Smooth muscle cell (in vitro differentiated cells): ENCODE data around the gene RNF157. TPM values are rescaled to one million over a fixed set of nuclear protein-coding genes. Genes with fewer than 3 reads are reported as not detected.
"Not testable (repeated sequence)": the region's sequence is repeated elsewhere in the genome, so short reads cannot be mapped to it uniquely, and the experiment has no call there.

Source experiments
- DNase-seq: peaks from one replicate; lab custom pipeline; 2025; ENCODE audit not compliant: unreplicated experiment; lab: John Stamatoyannopoulos, UW
- H2AFZ ChIP-seq: fragments of 200-600 bp; sonication (generic); 2 replicates; pipeline ENCODE4 v1.6.0; 2016; ENCODE audit warnings: antibody characterized with exemption, low read depth, mild to moderate bottlenecking
- H3F3A ChIP-seq: fragments of 200-600 bp; sonication (generic); 2 replicates; pipeline ENCODE4 v1.6.0; 2017; ENCODE audit warnings: antibody characterized with exemption, low read depth
- H3K27ac ChIP-seq: fragments of 200-600 bp; sonication (generic); 2 replicates; pipeline ENCODE4 v1.5.1; 2016; ENCODE audit warnings: low read depth, mild to moderate bottlenecking
- H3K27me3 ChIP-seq: fragments of 200-600 bp; sonication (generic); 2 replicates; pipeline ENCODE4 v1.6.1; 2016; ENCODE audit warnings: low read depth, mild to moderate bottlenecking
- H3K36me3 ChIP-seq: fragments of 200-600 bp; sonication (generic); 2 replicates; pipeline ENCODE4 v1.5.1; 2016; ENCODE audit warnings: low read depth
- H3K4me1 ChIP-seq: fragments of 200-600 bp; sonication (generic); 2 replicates; pipeline ENCODE4 v1.5.1; 2016; ENCODE audit warnings: low read depth
- H3K4me2 ChIP-seq: fragments of 200-600 bp; sonication (generic); 2 replicates; pipeline ENCODE4 v1.6.0; 2016; ENCODE audit warnings: mild to moderate bottlenecking
- H3K4me3 ChIP-seq: fragments of 200-600 bp; sonication (generic); 2 replicates; pipeline ENCODE4 v1.5.1; 2016; ENCODE audit warnings: mild to moderate bottlenecking
- H3K79me2 ChIP-seq: fragments of 200-600 bp; sonication (generic); 2 replicates; pipeline ENCODE4 v1.6.0; 2016; ENCODE audit warnings: low read depth, mild to moderate bottlenecking
- H3K9ac ChIP-seq: fragments of 200-600 bp; sonication (generic); 2 replicates; pipeline ENCODE4 v1.6.0; 2016; ENCODE audit warnings: low read depth
- H3K9me3 ChIP-seq: fragments of 200-600 bp; sonication (generic); replicated peaks from 2 replicates; pipeline ENCODE4 v1.5.1; 2016; ENCODE audit warnings: low read depth
- H4K20me1 ChIP-seq: fragments of 200-600 bp; sonication (generic); 2 replicates; pipeline ENCODE4 v1.6.0; 2016; ENCODE audit warnings: low read depth
- WGBS: methylation state at CpG from one replicate; pipeline ENCODE4 v1.1.7; 2016; ENCODE audit warnings: low lambda C conversion rate; 5-methylcytosine and 5-hydroxymethylcytosine counted together
- polyA plus RNA-seq: library from polyadenylated mRNA; unstranded; fragments of >200 nt; fragmentation: Nextera tagmentation; extraction: Ambion mirVana; gene quantifications from 2 replicates; pipeline ENCODE4 v1.2.1, GENCODE V29; 2016
- total RNA-seq: library from RNA; depleted of rRNA; stranded (reverse); fragments of >200 nt; gene quantifications from 2 replicates; pipeline ENCODE4 v1.2.3, GENCODE V29; 2014
- TF ChIP-seq, protein P1 (sequence below): fragments of 200-600 bp; sonication (generic); IDR thresholded peaks from 2 replicates; pipeline ENCODE4 v1.5.1; 2017; ENCODE audit warnings: borderline replicate concordance, mild to moderate bottlenecking, antibody characterized with exemption; ENCODE audit not compliant: insufficient read depth, poor library complexity, severe bottlenecking

RNF157 gene
- total and polyA plus RNA-seq, 2 experiments from 2014 or later: 0.09 to 0.63 TPM

DNA sequence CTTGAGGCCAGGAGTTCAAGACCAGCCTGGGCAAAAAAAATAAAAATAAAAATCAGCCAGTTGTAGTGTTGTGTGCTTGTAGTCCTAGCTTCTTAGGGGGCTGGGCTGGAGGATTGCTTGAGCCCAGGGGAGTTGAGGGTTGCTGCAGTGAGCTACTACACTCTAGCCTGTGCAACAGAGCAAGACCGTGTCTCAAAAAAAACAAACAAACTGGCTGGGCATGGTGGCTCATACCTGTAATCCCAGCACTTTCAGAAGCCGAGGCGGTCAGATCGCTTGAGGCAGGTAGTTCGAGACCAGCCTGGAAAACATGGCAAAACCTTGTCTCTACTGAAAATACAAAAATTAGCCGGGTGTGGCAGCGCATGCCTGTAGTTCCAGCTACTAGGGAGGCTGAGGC is 19.9 kb upstream of the RNF157 start:
- H3K4me2 ChIP-seq: no peak overlapping the region
- H3K4me1 ChIP-seq: no peaks in the 10 kb centered on the region
- DNase-seq: no peak
- no peak overlapping the region for H3K27ac ChIP-seq
- H2AFZ ChIP-seq: no peak overlapping the region
- H3F3A ChIP-seq: peaks cover 9% of the 10 kb centered on the region
- H3K4me3 ChIP-seq: no peak overlapping the region
- H3K9ac ChIP-seq: no peak overlapping the region
- WGBS: over 99% methylated on average over 7 of the region's 7 CpGs
- H3K36me3 ChIP-seq: no peaks in the 10 kb centered on the region
- H3K9me3 ChIP-seq: no peaks in the 10 kb centered on the region
- H4K20me1 ChIP-seq: no peaks in the 10 kb centered on the region
- TF ChIP-seq, protein P1, sequence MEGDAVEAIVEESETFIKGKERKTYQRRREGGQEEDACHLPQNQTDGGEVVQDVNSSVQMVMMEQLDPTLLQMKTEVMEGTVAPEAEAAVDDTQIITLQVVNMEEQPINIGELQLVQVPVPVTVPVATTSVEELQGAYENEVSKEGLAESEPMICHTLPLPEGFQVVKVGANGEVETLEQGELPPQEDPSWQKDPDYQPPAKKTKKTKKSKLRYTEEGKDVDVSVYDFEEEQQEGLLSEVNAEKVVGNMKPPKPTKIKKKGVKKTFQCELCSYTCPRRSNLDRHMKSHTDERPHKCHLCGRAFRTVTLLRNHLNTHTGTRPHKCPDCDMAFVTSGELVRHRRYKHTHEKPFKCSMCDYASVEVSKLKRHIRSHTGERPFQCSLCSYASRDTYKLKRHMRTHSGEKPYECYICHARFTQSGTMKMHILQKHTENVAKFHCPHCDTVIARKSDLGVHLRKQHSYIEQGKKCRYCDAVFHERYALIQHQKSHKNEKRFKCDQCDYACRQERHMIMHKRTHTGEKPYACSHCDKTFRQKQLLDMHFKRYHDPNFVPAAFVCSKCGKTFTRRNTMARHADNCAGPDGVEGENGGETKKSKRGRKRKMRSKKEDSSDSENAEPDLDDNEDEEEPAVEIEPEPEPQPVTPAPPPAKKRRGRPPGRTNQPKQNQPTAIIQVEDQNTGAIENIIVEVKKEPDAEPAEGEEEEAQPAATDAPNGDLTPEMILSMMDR: no peak
- no peaks in the 10 kb centered on the region for H3K79me2 ChIP-seq
- H3K27me3 ChIP-seq: no peaks in the 10 kb centered on the region

DNA sequence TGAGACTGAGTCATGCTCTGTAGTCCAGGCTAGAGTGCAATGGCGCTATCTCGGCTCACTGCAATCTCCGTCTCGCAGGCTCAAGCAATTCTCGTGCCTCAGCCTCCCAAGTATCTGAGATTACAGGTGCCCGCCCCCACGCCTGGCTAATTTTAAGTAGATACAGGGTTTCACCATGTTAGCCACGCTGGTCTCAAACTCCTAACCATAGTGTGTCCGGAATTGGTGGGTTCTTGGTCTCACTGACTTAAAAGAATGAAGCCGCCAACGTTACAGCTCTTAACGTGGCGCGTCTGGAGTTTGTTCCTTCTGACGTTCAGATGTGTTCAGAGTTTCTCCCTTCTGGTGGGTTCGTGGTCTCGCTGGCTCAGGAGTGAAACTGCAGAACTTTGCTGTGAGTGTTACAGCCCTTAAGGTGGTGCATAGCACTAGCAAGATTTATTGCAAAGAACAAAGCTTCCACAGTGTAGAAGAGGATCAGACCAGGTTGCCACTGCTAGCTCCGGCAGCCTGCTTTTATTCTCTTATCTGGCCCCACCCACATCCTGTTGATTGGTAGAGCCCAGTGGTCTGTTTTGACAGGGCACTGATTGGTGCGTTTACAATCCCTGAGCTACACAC is 16.2 kb upstream of the RNF157 start:
- H3K9ac ChIP-seq, H4K20me1 ChIP-seq, H3F3A ChIP-seq, H3K4me2 ChIP-seq, H3K27ac ChIP-seq, H3K4me3 ChIP-seq, H3K9me3 ChIP-seq, H3K36me3 ChIP-seq, H3K79me2 ChIP-seq, DNase-seq, H3K4me1 ChIP-seq, H2AFZ ChIP-seq, H3K27me3 ChIP-seq: not testable (repeated sequence)
- 88% methylated on average over 19 of the region's 19 CpGs for WGBS

DNA sequence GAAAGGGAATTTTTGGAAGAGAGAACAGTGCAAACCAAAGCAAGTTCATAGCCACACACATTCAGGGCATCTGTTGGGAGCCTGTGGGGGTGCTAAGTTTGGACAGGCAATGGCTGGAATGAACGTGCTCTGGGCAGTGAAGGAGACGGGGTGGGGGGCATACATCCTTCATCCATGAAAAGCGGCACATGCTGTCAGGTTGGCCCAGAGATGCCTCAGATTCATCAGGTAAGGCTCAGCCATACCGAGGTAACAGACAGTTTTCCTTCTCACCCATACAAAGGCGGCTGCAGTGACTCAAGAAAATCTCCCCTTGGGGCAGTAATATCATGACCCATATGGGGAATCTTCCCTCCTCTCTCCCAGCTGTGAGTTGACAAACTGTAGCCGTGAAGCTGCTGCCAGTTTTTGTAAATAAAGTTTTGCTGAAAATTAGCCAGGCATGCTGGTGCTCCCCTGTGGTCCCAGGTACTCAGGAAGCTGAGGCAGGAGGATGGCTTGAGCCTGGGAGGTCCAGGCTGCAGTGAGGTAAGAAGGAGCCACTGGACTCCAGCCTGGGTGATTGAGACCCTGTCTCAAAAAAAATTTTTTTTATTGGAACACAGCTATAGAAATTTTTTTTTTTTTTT is 15.6 kb upstream of the RNF157 start:
- WGBS: 84% methylated on average over 6 of the region's 6 CpGs
- Histone ChIP-seq H3K4me2 (no peak overlapping the region), H4K20me1 (no peaks in the 10 kb centered on the region), H3K79me2 (no peaks in the 10 kb centered on the region), H3K27ac (no peak overlapping the region), H3K4me3 (no peak overlapping the region), H3F3A (peaks cover 4% of the 10 kb centered on the region), H2AFZ (no peak overlapping the region), H3K9me3 (no peaks in the 10 kb centered on the region), H3K9ac (no peak overlapping the region), H3K27me3 (no peaks in the 10 kb centered on the region), H3K36me3 (no peaks in the 10 kb centered on the region), H3K4me1 (no peaks in the 10 kb centered on the region)
- DNase-seq: no peak
- TF ChIP-seq, protein P1: no peak

DNA sequence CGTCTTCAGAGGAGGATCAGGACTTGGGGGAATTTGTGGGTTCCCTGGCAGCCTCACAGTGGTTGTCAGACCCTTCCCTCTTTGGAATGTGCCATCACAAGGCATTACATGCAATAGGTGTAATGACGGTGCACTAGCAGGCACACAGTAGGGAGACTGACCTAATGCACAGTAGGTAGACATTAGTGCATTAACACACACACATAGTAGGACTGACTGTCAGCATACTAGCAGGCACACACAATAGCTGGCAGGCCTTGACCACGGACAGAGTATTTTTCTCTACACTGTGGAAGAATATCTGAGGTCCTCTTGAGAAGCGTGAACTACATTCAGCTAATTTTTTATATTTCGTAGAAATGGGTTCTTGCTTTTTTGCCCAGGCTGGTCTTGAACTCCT is 14.0 kb upstream of the RNF157 start:
- Histone ChIP-seq H3K9ac (no peak overlapping the region), H3K27ac (no peak overlapping the region), H3K79me2 (no peaks in the 10 kb centered on the region), H3K4me3 (no peak overlapping the region), H2AFZ (no peak overlapping the region), H3K4me1 (no peaks in the 10 kb centered on the region), H3F3A (peaks cover 4% of the 10 kb centered on the region), H3K27me3 (no peaks in the 10 kb centered on the region), H4K20me1 (no peaks in the 10 kb centered on the region), H3K9me3 (no peaks in the 10 kb centered on the region), H3K36me3 (no peaks in the 10 kb centered on the region), H3K4me2 (no peak overlapping the region)
- no peak for DNase-seq
- 93% methylated on average over 5 of the region's 5 CpGs for WGBS
- TF ChIP-seq, protein P1: no peak
